Ascending aorta (tissue), 2 donors: ENCODE measurements around the gene NPR2. TPM values are rescaled to one million over a fixed set of nuclear protein-coding genes. Genes with fewer than 3 reads are reported as not detected.

ENCODE experiments used
- DNase-seq, 2 donors: peaks; one replicate each; pipeline ENCODE4 v3.0.0-alpha.2; 2019; ENCODE audit warnings: low spot score in 2 of 2
- H3K27ac ChIP-seq, 2 donors: fragments of 200-600 bp; sonication (generic); one replicate each; pipeline ENCODE4 v1.5.1; 2016 to 2017; ENCODE audit warnings: mild to moderate bottlenecking in 1 of 2
- H3K27me3 ChIP-seq: fragments of 200-600 bp; sonication (generic); one replicate; pipeline ENCODE4 v1.5.1; 2017
- H3K36me3 ChIP-seq, 2 donors: fragments of 200-600 bp; sonication (generic); one replicate each; pipeline ENCODE4 v1.5.1; 2016
- H3K4me1 ChIP-seq, 2 donors: fragments of 200-600 bp; sonication (generic); one replicate each; pipeline ENCODE4 v1.5.1; 2016 to 2017; ENCODE audit warnings: mild to moderate bottlenecking in 1 of 2
- H3K4me3 ChIP-seq, 2 donors: fragments of 200-600 bp; sonication (generic); one replicate each; pipeline ENCODE4 v1.5.1; 2016 to 2017; ENCODE audit warnings: mild to moderate bottlenecking in 1 of 2
- H3K9me3 ChIP-seq, 2 donors: fragments of 200-600 bp; sonication (generic); one replicate each; pipeline ENCODE4 v1.5.1; 2016
- intact Hi-C: fragments of 100-400 bp; cut with DNase I; formaldehyde crosslinking; loops from one replicate; pipeline ENCODE4 v1.15.1; 2023
- total RNA-seq: library from RNA; depleted of rRNA; stranded (reverse); fragments of >200 nt; gene quantifications from one replicate; pipeline ENCODE4 v1.1.0, GENCODE V29; 2016
- TF ChIP-seq, protein P1 (sequence below), 3 experiments: fragments of 200-600 bp in 2 of 3; fragments of 450-650 bp in 1 of 3; sonication (generic) in 2 of 3; IDR thresholded peaks; one replicate each; pipeline ENCODE4 v1.5.1; 2016 to 2019; ENCODE audit warnings: antibody characterized with exemption in 3 of 3, mild to moderate bottlenecking in 1 of 3, moderate library complexity in 1 of 3

The NPR2 gene
- total RNA-seq, 1 donor from 2014 or later, result 7.3 TPM

GRCh38 chr9:35842795-35843194, 51.4 kb downstream of the NPR2 start:
- H3K36me3 ChIP-seq, result peaks cover 14% of the 10 kb centered on the region in 2 donors
- intact Hi-C loops, result no loop called here
- TF ChIP-seq, protein P1, sequence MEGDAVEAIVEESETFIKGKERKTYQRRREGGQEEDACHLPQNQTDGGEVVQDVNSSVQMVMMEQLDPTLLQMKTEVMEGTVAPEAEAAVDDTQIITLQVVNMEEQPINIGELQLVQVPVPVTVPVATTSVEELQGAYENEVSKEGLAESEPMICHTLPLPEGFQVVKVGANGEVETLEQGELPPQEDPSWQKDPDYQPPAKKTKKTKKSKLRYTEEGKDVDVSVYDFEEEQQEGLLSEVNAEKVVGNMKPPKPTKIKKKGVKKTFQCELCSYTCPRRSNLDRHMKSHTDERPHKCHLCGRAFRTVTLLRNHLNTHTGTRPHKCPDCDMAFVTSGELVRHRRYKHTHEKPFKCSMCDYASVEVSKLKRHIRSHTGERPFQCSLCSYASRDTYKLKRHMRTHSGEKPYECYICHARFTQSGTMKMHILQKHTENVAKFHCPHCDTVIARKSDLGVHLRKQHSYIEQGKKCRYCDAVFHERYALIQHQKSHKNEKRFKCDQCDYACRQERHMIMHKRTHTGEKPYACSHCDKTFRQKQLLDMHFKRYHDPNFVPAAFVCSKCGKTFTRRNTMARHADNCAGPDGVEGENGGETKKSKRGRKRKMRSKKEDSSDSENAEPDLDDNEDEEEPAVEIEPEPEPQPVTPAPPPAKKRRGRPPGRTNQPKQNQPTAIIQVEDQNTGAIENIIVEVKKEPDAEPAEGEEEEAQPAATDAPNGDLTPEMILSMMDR (IDR thresholded peaks at IDR 0.05), result no peak
- H3K27ac ChIP-seq, result no peak overlapping the region
- no peaks in the 10 kb centered on the region for H3K27me3 ChIP-seq
- no peak for DNase-seq
- no peak overlapping the region for H3K4me3 ChIP-seq
- H3K4me1 ChIP-seq, result peaks cover 0 to 23% of the 10 kb centered on the region in 2 donors
- no peaks in the 10 kb centered on the region for H3K9me3 ChIP-seq

DNA sequence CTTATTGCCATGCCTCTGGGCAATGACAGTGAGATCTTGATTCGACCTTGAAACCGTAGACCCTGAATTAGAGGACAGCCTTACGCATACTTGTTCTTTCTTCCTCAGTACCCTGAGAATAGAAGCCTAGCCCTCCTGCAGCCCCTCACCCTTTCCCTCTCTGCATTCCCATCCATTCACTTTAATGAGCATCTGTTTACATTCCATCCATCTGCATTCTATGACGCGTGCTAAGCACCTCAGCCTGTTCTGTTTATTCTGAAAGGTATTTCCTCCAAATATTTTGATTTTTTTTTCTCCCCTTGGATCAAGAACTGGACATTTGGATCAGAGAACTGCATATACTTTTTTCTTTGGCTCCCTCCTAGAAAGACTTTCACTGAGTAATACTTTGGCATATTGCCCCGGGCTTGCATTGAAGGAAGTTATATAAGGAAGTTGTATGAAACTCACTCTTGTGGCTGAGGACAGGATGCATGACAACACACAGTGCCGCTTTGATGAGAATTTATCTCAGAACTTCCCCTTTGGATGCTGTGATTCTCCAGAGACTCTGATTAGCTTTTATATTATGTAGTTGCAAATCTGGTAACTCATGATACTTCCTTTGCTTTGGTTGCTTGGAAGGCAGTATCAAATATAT, 53.4 kb downstream of the NPR2 start:
- Histone ChIP-seq H3K27me3 (no peaks in the 10 kb centered on the region), H3K4me1 (peaks cover 0 to 26% of the 10 kb centered on the region in 2 donors), H3K27ac (peak overlapping the region; percentile 8 to 44), H3K36me3 (peaks cover 14 to 18% of the 10 kb centered on the region in 2 donors), H3K4me3 (no peak overlapping the region), H3K9me3 (no peaks in the 10 kb centered on the region)
- TF ChIP-seq, protein P1 (IDR thresholded peaks at IDR 0.05), result no peak
- intact Hi-C loops, result loop anchor here (2.0 kb wide), 2 partner anchors 16 to 30 kb away; partner anchors contain the start of genes FAM221B, HINT2 and TMEM8B
- DNase-seq, result peak in 1 of 2 donors; percentile 72

GRCh38 chr9:35845824-35846771, 54.7 kb downstream of the NPR2 start:
- intact Hi-C loops, result loop anchor here (2.0 kb wide), 2 partner anchors 17 to 31 kb away; partner anchors contain the start of genes FAM221B, HINT2 and TMEM8B
- no peak for DNase-seq
- no peaks in the 10 kb centered on the region for H3K27me3 ChIP-seq
- H3K36me3 ChIP-seq, result peaks cover 14 to 21% of the 10 kb centered on the region in 2 donors
- TF ChIP-seq, protein P1 (IDR thresholded peaks at IDR 0.05), result no peak
- H3K27ac ChIP-seq, result peak overlapping the region; percentile 1 to 44
- no peak overlapping the region for H3K4me3 ChIP-seq
- H3K4me1 ChIP-seq, result peaks cover 0 to 26% of the 10 kb centered on the region in 2 donors
- H3K9me3 ChIP-seq, result no peaks in the 10 kb centered on the region

DNA sequence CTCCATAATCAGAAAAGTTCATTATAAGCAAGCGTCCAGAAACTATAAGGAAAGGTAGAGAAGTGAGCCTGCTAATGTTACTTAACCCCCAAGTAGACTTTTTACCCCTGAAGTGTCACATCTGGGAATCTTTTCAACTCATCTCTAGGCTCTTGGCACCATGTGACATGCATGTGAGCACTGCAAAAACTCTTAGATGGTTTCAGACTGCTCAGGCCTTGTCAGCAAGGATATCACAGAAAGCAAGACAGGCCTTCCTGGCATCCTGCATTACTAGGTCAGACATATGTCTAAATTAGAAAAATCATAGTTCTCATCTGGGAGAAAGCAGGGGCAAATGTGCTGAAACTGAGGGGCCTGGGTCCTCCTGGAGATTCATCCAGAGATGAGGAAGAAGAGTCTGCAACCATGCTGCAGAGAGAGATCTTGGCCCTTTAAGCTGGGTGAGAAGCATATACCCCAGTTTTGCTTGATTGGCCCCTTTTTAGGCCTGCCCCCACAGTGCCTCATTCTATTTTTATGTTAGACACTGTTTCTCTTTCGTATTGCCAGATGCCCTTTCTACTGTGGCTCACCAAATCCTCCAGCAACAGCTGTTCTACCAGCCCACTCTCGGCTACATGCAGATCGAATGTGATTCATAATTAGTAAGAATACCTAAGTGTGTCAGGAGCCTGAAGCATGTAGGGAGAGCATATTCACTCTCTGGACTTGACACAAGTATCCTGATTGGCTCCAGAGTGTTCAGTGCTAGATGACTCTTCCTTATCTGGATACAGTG, 56.6 kb downstream of the NPR2 start:
- Histone ChIP-seq H3K9me3 (no peaks in the 10 kb centered on the region), H3K27ac (peak overlapping the region; percentile 49 to 64), H3K4me3 (no peak overlapping the region), H3K36me3 (peaks cover 9 to 21% of the 10 kb centered on the region in 2 donors), H3K27me3 (no peaks in the 10 kb centered on the region), H3K4me1 (peaks cover 0 to 26% of the 10 kb centered on the region in 2 donors)
- no peak for DNase-seq
- TF ChIP-seq, protein P1 (IDR thresholded peaks at IDR 0.05), result no peak
- intact Hi-C loops, result no loop called here

DNA sequence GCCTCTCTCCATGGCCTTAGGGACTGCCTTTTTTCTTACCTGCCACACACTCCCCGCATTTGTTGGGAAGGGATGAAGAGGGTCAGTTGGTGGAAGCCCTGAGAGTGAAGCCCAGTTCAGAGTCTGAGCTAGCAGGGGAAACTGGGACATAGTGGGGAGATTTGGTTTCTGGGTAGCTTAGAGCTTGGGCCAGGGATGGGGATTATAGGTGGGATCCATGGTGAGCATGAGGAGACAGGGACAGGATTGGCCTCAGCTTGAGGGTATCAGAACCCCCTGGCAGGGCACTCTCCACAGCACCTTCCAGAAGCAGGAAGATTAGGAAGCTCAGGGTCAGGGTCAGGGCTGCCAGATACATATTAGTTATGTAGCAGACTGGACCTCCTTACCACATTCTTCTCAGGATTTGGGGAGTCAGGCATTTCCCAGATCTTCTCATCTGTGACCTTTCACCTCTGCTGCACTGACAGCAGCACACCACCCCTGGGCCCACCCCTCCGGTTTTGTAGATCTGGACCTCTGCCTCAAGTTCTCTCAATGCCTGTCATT, 61.0 kb downstream of the NPR2 start:
- Histone ChIP-seq H3K4me1 (peaks cover 0 to 8% of the 10 kb centered on the region in 2 donors), H3K27ac (no peak overlapping the region), H3K4me3 (no peak overlapping the region), H3K9me3 (no peaks in the 10 kb centered on the region), H3K27me3 (no peaks in the 10 kb centered on the region), H3K36me3 (peaks cover 10 to 20% of the 10 kb centered on the region in 2 donors)
- TF ChIP-seq, protein P1 (IDR thresholded peaks at IDR 0.05), result no peak
- DNase-seq, result peak in 1 of 2 donors; percentile 34
- intact Hi-C loops, result no loop called here
